Posterior vena cava (tissue), 2 donors: ENCODE measurements around the gene ARHGAP30. TPM values are rescaled to one million over a fixed set of nuclear protein-coding genes. Genes with fewer than 3 reads are reported as not detected.
"Not testable (repeated sequence)": the region's sequence is repeated elsewhere in the genome, so short reads cannot be mapped to it uniquely, and the experiment has no call there.

Experiments
- DNase-seq: peaks from one replicate; pipeline ENCODE4 v3.0.0-alpha.2; 2020; ENCODE audit warnings: low spot score
- intact Hi-C, 2 donors: fragments of 100-400 bp; cut with DNase I; formaldehyde crosslinking; loops; one replicate each; pipeline versions ENCODE4 v1.14.1 to v1.14.2; 2022 to 2023
- total RNA-seq, 2 donors: library from RNA; stranded (reverse); fragmentation: NEBNext Ultra II Directional; extraction: Animal tissue kit (Norgen Biotek cat#: 25700); gene quantifications; one replicate each; pipeline ENCODE4 v1.2.1, GENCODE V29; 2021
- donor health status: DM: yes; HTN: yes; CAD: no.
- donor health status: DM: yes; HTN: yes; CAD: no.

The ARHGAP30 gene
- total RNA-seq, 2 donors from 2014 or later = 10.5 to 15.2 TPM

GRCh38 chr1:161021165-161021969 lies 48.3 kb downstream of the ARHGAP30 start:
- intact Hi-C loops = no loop called here
- DNase-seq = peak; percentile 90

- intact Hi-C loops = no loop called here
Measured at GRCh38 chr1:161020509-161021164, 49.1 kb downstream of the ARHGAP30 start, which contains the start of gene F11R. Gene F11R (minus strand): TSS chr1:161021152. CDS start chr1:161021073, 79 bp downstream.

GRCh38 chr1:161019751-161020495 lies 49.8 kb downstream of the ARHGAP30 start:
- intact Hi-C loops = no loop called here
- DNase-seq = no peak

More at GRCh38 chr1:161020509-161021164, 49.1 kb downstream of the ARHGAP30 start, which contains the start of gene F11R:
- no peak for DNase-seq

GRCh38 chr1:161019111-161019660 lies 50.5 kb downstream of the ARHGAP30 start:
- intact Hi-C loops, DNase-seq: not testable (repeated sequence)

GRCh38 chr1:161018631-161018930 lies 51.1 kb downstream of the ARHGAP30 start:
- no peak for DNase-seq
- intact Hi-C loops = no loop called here

- DNase-seq = no peak
- intact Hi-C loops = no loop called here
Measured at GRCh38 chr1:161017756-161018630, 51.7 kb downstream of the ARHGAP30 start.

GRCh38 chr1:161017181-161017580 lies 52.5 kb downstream of the ARHGAP30 start:
- DNase-seq, intact Hi-C loops: not testable (repeated sequence)

- DNase-seq, intact Hi-C loops: not testable (repeated sequence)
Measured at GRCh38 chr1:161016683-161017082, 53.0 kb downstream of the ARHGAP30 start.

- intact Hi-C loops = no loop called here
- peak; percentile 93 for DNase-seq
Measured at GRCh38 chr1:161013488-161014230, 56.0 kb downstream of the ARHGAP30 start.

- intact Hi-C loops = no loop called here
- no peak for DNase-seq
Measured at GRCh38 chr1:161013131-161013487, 56.6 kb downstream of the ARHGAP30 start.

- intact Hi-C loops = no loop called here
Measured at GRCh38 chr1:161012420-161012819, 57.3 kb downstream of the ARHGAP30 start.

GRCh38 chr1:161009602-161010211 lies 60.0 kb downstream of the ARHGAP30 start:
- intact Hi-C loops = no loop called here
- no peak for DNase-seq

More at GRCh38 chr1:161012420-161012819, 57.3 kb downstream of the ARHGAP30 start:
- no peak for DNase-seq

GRCh38 chr1:161008869-161009510 lies 60.7 kb downstream of the ARHGAP30 start:
- no peak for DNase-seq
- intact Hi-C loops = no loop called here

- DNase-seq = no peak
- intact Hi-C loops = no loop called here
Measured at GRCh38 chr1:161007369-161007768, 62.3 kb downstream of the ARHGAP30 start.

GRCh38 chr1:161006563-161006962 lies 63.1 kb downstream of the ARHGAP30 start:
- intact Hi-C loops = no loop called here
- no peak for DNase-seq

GRCh38 chr1:161001525-161001924 lies 68.2 kb downstream of the ARHGAP30 start:
- no peak for DNase-seq

More at GRCh38 chr1:161001525-161001924, 68.2 kb downstream of the ARHGAP30 start:
- intact Hi-C loops = no loop called here
